Measurements from ENCODE around the gene SCN4A.
"Not testable (repeated sequence)": the region's sequence is repeated elsewhere in the genome, so short reads cannot be mapped to it uniquely, and the experiment has no call there.

Gene SCN4A

GRCh38 chr17:63984651-63985386 is 12.1 kb upstream of the SCN4A start:
- DNase-seq: no peak

- DNase-seq: no peak
Measured at GRCh38 chr17:63984236-63984635, 11.5 kb upstream of the SCN4A start.

- DNase-seq: no peak
Measured at GRCh38 chr17:63983320-63983719, 10.6 kb upstream of the SCN4A start.

- DNase-seq: not testable (repeated sequence)
Measured at GRCh38 chr17:63982641-63983040, 9.9 kb upstream of the SCN4A start.

- no peak for DNase-seq
Measured at GRCh38 chr17:63978272-63979200, 5.8 kb upstream of the SCN4A start.

- no peak for DNase-seq
Measured at GRCh38 chr17:63976702-63977101, 4.0 kb upstream of the SCN4A start.

- no peak for DNase-seq
Measured at GRCh38 chr17:63975541-63976092, 2.9 kb upstream of the SCN4A start.

GRCh38 chr17:63974594-63975192 is 2.0 kb upstream of the SCN4A start:
- DNase-seq: no peak

- DNase-seq: no peak
Measured at GRCh38 chr17:63973930-63974593, 1.3 kb upstream of the SCN4A start.

GRCh38 chr17:63973247-63973646 is 529 bp upstream of the SCN4A start:
- no peak for DNase-seq

- DNase-seq: no peak
Measured at GRCh38 chr17:63969278-63969677, 3.4 kb downstream of the SCN4A start.

- DNase-seq: no peak
Measured at GRCh38 chr17:63967953-63968352, 4.8 kb downstream of the SCN4A start.

- DNase-seq: no peak
Measured at GRCh38 chr17:63966646-63967264, 6.0 kb downstream of the SCN4A start.

- DNase-seq: no peak
Measured at GRCh38 chr17:63963123-63963522, 9.6 kb downstream of the SCN4A start.

- DNase-seq: no peak
Measured at GRCh38 chr17:63962298-63962744, 10.4 kb downstream of the SCN4A start.

- DNase-seq: no peak
Measured at GRCh38 chr17:63961355-63962212, 11.1 kb downstream of the SCN4A start.

- DNase-seq: no peak
Measured at GRCh38 chr17:63960430-63960829, 12.3 kb downstream of the SCN4A start.

- no peak for DNase-seq
Measured at GRCh38 chr17:63960006-63960405, 12.7 kb downstream of the SCN4A start.

GRCh38 chr17:63956296-63956920 is 16.3 kb downstream of the SCN4A start:
- no peak for DNase-seq

GRCh38 chr17:63955791-63956190 is 16.9 kb downstream of the SCN4A start:
- DNase-seq: no peak

- DNase-seq: no peak
Measured at GRCh38 chr17:63955232-63955631, 17.5 kb downstream of the SCN4A start.
